HepG2 (cell line): ENCODE data around the gene PRSS36. TPM values are rescaled to one million over a fixed set of nuclear protein-coding genes. Genes with fewer than 3 reads are reported as not detected.

Source experiments
- ADNP ChIP-seq: sonication (generic); formaldehyde crosslinking; IDR thresholded peaks from 2 replicates; pipeline ENCODE4 v1.4.0; 2020; ENCODE audit warnings: missing genetic modification reagents
- AKNA ChIP-seq: sonication (generic); formaldehyde crosslinking; IDR thresholded peaks from 2 replicates; pipeline ENCODE4 v1.4.0; 2020; ENCODE audit warnings: missing genetic modification reagents, borderline replicate concordance
- CEBPZ ChIP-seq: IDR thresholded peaks from 2 replicates; pipeline ENCODE4 v1.6.1; 2012; ENCODE audit warnings: low read length, improper control_type of control experiment
- HMGXB4 ChIP-seq, 2 experiments: sonication (generic) in 1 of 2; formaldehyde crosslinking in 1 of 2; IDR thresholded peaks; 2 replicates each; pipeline versions ENCODE4 v1.4.0 to v1.6.1; 2018 to 2020; ENCODE audit warnings: missing genetic modification reagents in 2 of 2, borderline replicate concordance in 1 of 2, low read depth in 1 of 2, mild to moderate bottlenecking in 1 of 2, missing biosample characterization in 1 of 2
- JUN ChIP-seq: sonication (generic); formaldehyde crosslinking; IDR thresholded peaks from 2 replicates; pipeline ENCODE4 v1.4.0; 2020; ENCODE audit warnings: mild to moderate bottlenecking, missing genetic modification reagents
- ZC3H4 ChIP-seq: sonication (generic); formaldehyde crosslinking; IDR thresholded peaks from 2 replicates; pipeline ENCODE4 v1.4.0; 2020; ENCODE audit warnings: missing genetic modification reagents, borderline replicate concordance
- ZFX ChIP-seq: sonication (generic); formaldehyde crosslinking; IDR thresholded peaks from 2 replicates; pipeline ENCODE4 v1.4.0; 2020; ENCODE audit warnings: mild to moderate bottlenecking, low read depth, missing genetic modification reagents, moderate library complexity
- ZKSCAN8 ChIP-seq: IDR thresholded peaks from 2 replicates; pipeline ENCODE4 v1.6.1; 2016; ENCODE audit warnings: borderline replicate concordance, missing genetic modification reagents, missing compliant biosample characterization
- ZMYM2 ChIP-seq: sonication (generic); formaldehyde crosslinking; IDR thresholded peaks from 2 replicates; pipeline ENCODE4 v1.8.0; 2022; ENCODE audit warnings: mild to moderate bottlenecking, missing genetic modification reagents
- ZNF501 ChIP-seq: sonication (generic); formaldehyde crosslinking; IDR thresholded peaks from 2 replicates; pipeline ENCODE4 v1.5.1; 2020; ENCODE audit warnings: mild to moderate bottlenecking, moderate library complexity, missing genetic modification reagents
- ZNF513 ChIP-seq: sonication (generic); formaldehyde crosslinking; conservative IDR thresholded peaks from 2 replicates; pipeline ENCODE4 v1.5.0; 2020; ENCODE audit warnings: missing genetic modification reagents
- ZNF710 ChIP-seq: sonication (generic); formaldehyde crosslinking; IDR thresholded peaks from 2 replicates; pipeline ENCODE4 v1.5.0; 2020; ENCODE audit warnings: mild to moderate bottlenecking, missing genetic modification reagents, borderline replicate concordance
- ZNF780A ChIP-seq: sonication (generic); formaldehyde crosslinking; IDR thresholded peaks from 2 replicates; pipeline ENCODE4 v1.8.0; 2022; ENCODE audit warnings: mild to moderate bottlenecking, missing genetic modification reagents, moderate library complexity
- ZSCAN22 ChIP-seq: sonication (generic); formaldehyde crosslinking; IDR thresholded peaks from 2 replicates; pipeline ENCODE4 v1.4.0; 2020; ENCODE audit warnings: mild to moderate bottlenecking, missing genetic modification reagents
- polyA plus RNA-seq, 8 experiments: library from polyadenylated mRNA; depleted of rRNA in 3 of 8; stranded (reverse) in 7 of 8; unstranded in 1 of 8; fragments of >200 nt; fragmentation: Illumina TruSeq in 4 of 8; extraction: Trizol in 4 of 8; gene quantifications; 2 replicates each; pipeline versions ENCODE4 v1.2.1 to v1.2.3, GENCODE V29; 2011 to 2016; ENCODE audit warnings: low read depth in 4 of 8, missing spikeins in 1 of 8, mixed read lengths in 1 of 8; ENCODE audit not compliant: insufficient read depth in 1 of 8
- total RNA-seq, 5 experiments: library from RNA; depleted of rRNA; stranded (reverse); fragments of >200 nt; fragmentation: Illumina TruSeq; extraction: Trizol; gene quantifications; 2 replicates each; pipeline ENCODE4 v1.2.3, GENCODE V29; 2016; ENCODE audit warnings: low read depth in 1 of 5

PRSS36 gene
- total and polyA plus RNA-seq, 2 of the 13 experiments (the other 11 are each of a cell fraction or from before 2014, with no cell fraction given) = 1.5 to 2.1 TPM

- TF ChIP-seq ZMYM2 (CRISPR knock-in tag) (no peak), ZNF513 (CRISPR knock-in tag) (no peak), AKNA (CRISPR knock-in tag) (no peak), ZNF710 (CRISPR knock-in tag) (no peak), ZNF501 (CRISPR knock-in tag) (peak; percentile 22; the same call in 1 of the 2 replicates), ZKSCAN8 (CRISPR knock-in tag) (no peak), CEBPZ (no peak), ZC3H4 (no peak), ZNF780A (CRISPR knock-in tag) (no peak), HMGXB4 (CRISPR knock-in tag; IDR thresholded peaks at IDR 0.05; ENCODE audit: borderline replicate concordance in 1 of 2, low read depth in 1 of 2) (no peak), ZSCAN22 (CRISPR knock-in tag) (no peak), JUN (CRISPR knock-in tag) (no peak), ADNP (CRISPR knock-in tag) (no peak), ZFX (CRISPR knock-in tag) (peak; percentile 50; the same call in 1 of the 2 replicates)
Measured at GRCh38 chr16:31135535-31136286, 14.2 kb downstream of the PRSS36 start, which contains the start of gene PRSS8 (continued).
